GM19193 (cell line): Measurements from ENCODE around the gene TTLL6.

Experiments used
- POLR2A ChIP-seq: IDR thresholded peaks from 4 replicates; pipeline ENCODE4 v1.6.1; 2011; ENCODE audit not compliant: insufficient read depth, insufficient read length; ENCODE audit errors: extremely low read depth

TTLL6 gene

DNA sequence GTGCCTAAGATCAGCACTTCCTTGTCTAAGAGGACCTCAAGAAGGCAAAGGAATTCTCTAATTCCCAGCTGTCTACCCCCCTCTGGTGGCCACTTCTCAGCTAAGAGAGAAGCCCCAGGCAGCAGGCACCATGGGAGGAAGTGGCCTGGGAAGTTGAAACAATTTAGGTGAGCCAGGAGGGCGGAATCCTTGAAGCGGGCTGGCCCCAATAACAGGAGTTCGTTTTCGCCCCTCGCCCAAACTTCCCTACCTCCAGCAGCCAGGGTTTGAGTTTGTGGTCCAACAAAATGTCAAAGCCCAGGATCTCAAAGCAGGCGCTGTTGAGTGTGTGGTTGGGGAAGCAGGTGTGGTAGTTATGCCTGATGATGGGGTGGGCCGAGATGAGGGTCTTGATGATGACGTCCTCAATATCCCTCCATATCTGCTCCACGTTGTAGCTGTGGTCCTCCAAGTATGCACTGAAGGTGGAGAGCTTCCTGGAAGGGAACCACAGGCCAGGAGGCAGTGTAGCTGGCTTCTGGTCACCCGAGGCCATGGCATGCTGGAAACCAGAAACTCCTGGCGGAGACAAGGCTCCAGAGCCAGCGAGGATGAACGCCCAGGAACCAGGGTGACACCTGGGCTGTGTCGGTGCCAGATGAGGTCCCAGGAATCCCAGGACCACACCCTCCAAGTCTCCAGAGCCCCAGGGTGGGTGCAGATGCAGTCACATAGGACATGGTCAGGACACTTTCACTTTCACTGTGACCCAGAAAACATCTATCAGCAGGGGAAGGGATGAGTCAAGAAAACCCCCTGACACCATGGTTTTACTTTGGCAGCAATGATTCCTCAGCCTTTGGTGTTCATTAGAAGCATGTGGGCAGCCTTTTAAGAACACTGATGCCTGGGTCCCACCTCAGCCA is 25.6 kb downstream of the TTLL6 start:
- TF ChIP-seq POLR2A = no peak

DNA sequence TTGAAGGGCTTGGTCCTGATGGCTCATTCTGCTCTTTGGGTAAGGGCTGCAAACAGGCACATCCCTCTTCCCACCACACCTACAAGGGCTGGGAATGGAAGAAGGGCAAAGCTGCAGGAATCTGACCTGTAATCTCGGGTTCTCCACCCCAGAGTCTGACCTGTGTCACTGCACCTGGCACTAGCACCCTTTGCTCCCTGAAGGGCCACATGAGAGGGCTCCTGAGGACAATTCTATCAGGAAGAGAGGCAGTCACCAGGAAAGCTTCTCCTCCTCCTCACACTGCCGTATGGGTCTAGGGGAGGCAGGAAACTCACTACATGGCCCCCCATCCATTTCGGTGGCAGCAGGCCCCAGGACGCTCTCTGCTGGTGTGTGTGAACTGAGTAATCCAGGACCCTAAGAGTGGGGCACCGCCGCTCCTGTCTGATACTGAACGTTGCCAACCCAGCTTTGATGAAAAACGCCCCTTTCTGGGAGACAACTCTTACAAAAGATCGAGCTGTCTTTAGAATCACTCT is 26.4 kb downstream of the TTLL6 start:
- no peak for TF ChIP-seq POLR2A

- TF ChIP-seq POLR2A = no peak
These were observed 29.2 kb downstream of the TTLL6 start for GRCh38 chr17:48787828-48788227.

GRCh38 chr17:48779421-48779820 is 37.6 kb downstream of the TTLL6 start:
- TF ChIP-seq POLR2A = no peak

GRCh38 chr17:48776602-48777001 is 40.4 kb downstream of the TTLL6 start:
- TF ChIP-seq POLR2A = no peak

GRCh38 chr17:48773245-48773644 is 43.8 kb downstream of the TTLL6 start:
- no peak for TF ChIP-seq POLR2A

DNA sequence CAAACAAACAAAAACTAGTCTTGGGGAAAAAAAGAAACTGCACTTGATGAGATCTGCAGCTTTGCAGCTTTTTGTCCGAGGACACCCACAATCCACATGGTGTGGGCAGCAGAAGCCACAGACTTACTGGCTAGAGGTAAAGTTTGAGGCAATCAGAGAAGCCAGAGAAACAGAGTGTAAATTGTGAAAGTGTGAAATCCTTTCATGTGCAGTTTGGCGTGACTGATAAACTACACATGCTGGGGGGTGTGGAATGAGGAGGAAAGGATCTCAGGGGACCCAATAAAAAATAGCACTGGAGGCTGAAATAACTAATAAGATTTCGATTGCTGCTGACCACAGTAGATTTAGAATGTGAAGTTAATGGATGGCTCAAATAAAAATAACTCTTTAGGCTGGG is 46.1 kb downstream of the TTLL6 start:
- no peak for TF ChIP-seq POLR2A

DNA sequence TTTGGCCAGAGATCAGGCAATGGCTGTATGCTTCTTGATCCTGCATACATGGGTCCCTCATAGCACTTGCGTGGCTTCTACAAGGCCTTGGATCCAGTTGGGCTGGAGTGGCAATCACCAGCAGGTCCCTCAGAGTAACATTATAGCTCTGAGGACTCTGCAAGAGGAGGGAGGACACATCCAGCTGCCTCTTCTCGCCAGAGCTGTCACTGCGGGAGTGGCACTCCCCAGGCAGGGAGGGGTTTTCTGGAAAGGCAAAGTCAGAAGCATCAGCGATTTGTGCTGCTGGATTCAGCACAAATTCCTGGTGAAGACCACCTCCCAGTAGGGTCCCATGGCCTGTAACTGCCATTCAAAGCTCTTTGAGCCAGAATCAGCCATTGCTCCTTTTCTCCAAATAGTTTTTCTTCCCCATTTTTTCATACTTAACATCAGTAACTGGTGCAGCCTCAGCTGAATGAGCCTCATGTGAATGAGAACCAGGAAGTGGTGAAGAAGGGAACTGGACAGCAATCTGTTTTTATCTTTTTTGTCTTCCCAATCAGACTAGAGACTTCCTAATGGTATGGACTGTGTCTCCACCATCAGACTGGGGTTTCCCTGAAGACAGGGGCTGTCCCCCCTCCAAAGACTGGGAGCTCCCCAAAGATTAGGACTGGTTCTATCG is 47.9 kb downstream of the TTLL6 start:
- TF ChIP-seq POLR2A = no peak

- TF ChIP-seq POLR2A = no peak
These were observed 49.7 kb downstream of the TTLL6 start for GRCh38 chr17:48767263-48767774.

DNA sequence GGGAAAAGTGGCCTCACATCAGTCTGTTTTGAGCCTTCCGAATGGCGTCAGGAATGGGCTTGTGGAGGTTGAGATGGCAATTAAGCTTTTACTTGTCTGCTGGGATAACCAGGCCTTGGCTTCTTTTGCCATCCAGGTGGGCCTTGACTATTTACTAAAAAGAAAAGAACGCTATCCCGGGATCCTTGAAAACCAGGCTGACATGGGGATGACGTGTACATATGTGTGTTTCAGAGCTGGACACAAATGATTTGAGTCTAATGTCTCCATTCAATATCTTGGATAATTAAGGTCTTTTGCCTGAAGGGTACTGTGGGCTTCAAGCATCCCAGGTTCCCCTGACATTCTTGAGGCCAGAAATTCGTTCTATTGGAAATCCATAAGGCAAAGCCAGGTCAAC is 55.9 kb downstream of the TTLL6 start:
- no peak for TF ChIP-seq POLR2A

- no peak for TF ChIP-seq POLR2A
These were observed 56.6 kb downstream of the TTLL6 start for GRCh38 chr17:48760411-48760810.

DNA sequence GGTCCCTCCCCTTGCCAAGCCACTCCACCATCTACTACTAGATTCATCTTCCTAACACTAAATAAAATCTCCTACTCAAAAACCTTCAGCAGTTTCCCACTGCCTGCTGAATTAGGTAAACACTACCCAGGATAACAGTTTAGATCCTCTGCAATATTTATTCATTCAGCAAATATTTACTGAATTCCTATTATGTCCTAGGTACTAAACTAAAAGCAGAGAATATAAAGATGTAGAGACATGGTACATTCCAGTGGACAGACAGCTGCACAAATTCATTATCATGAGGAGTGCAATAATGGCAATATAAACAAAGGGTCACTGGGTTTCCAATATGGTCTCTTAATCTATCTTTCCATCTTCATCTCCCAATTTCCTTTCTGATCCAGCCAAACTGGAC is 57.7 kb downstream of the TTLL6 start:
- TF ChIP-seq POLR2A = no peak

DNA sequence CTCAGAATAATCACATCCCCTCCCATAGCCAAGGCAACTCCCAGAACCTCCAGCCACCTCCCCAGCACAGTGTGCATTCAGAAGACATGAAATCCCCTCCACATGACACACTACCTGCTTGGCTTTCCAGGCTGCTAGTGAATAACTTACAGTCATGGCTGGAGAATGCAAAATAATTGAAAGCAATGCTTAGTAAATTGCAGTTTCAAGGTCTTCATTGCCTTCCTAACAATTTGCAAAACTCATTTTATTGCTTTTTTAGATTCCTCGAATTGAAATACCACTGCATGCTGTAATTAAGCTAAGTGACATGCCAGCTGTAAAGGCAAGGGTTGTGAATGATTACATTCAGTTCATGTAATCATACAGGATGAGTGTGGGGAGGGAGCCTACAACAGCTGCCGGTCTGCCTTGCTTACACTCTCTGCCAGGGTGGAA is 59.5 kb downstream of the TTLL6 start:
- no peak for TF ChIP-seq POLR2A

- no peak for TF ChIP-seq POLR2A
These were observed 60.2 kb downstream of the TTLL6 start for GRCh38 chr17:48756830-48757251.

DNA sequence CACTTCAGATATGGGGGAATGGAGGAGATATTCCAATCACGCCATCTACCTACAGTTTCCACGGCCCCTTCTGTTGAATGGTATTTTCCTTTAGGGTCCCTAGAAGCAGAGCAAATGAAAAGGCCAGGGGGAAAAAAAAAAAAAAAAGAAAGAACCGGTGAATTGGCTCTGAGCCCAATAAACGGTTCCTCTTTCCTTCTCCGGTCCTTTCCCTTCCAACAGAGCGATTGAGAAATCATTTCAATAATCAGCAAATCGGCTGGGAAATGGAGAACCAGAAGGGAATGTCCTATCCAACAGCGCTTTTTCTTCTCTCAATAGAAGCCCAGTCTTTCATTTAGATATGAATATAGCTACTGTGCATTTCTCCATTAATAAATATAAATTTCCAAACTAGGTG is 61.7 kb downstream of the TTLL6 start:
- TF ChIP-seq POLR2A = no peak

- no peak for TF ChIP-seq POLR2A
These were observed 62.3 kb downstream of the TTLL6 start for GRCh38 chr17:48754500-48755261.
